H1 (cell line): ENCODE results near the gene F8. TPM values are rescaled to one million over a fixed set of nuclear protein-coding genes. Genes with fewer than 3 reads are reported as not detected.
A peak's percentile ranks its signal among the peaks of the same experiment; 100 is the strongest.

Source experiments
- CTCF ChIA-PET: fragments of 300-600 bp; sonication (Branson Sonifier 250); formaldehyde crosslinking; loops from one replicate; lab custom pipeline; 2021; ENCODE audit not compliant: partially characterized antibody; lab: Charles Lee
- POLR2A ChIA-PET: fragments of 300-600 bp; sonication (Branson Sonifier 250); formaldehyde crosslinking; loops from one replicate; lab custom pipeline; 2021; ENCODE audit warnings: inconsistent platforms; ENCODE audit not compliant: partially characterized antibody; lab: Charles Lee
- DNase-seq, 2 experiments: peaks; one replicate each; pipeline versions ENCODE4 v3.0.0 to v3.0.0-alpha.2; 2010 to 2022; ENCODE audit warnings: low spot score in 2 of 2, low read depth in 1 of 2, mixed read lengths in 1 of 2
- FAIRE-seq: peaks from 2 replicates; lab custom pipeline; 2011; peaks lifted over from hg19 to GRCh38; lab: Jason Lieb, UNC
- H2AFZ ChIP-seq: 2 replicates; pipeline ENCODE4 v1.8.1; 2012; ENCODE audit warnings: low read length, inconsistent platforms
- H2AK5ac ChIP-seq: 2 replicates; pipeline ENCODE4 v1.6.1; 2013; ENCODE audit warnings: low read depth, low read length
- H2BK120ac ChIP-seq: replicated peaks from 2 replicates; pipeline ENCODE3; 2013; ENCODE audit warnings: low read depth, low read length, inconsistent platforms
- H2BK12ac ChIP-seq: 2 replicates; pipeline ENCODE4 v1.6.1; 2013; ENCODE audit warnings: low read depth, low read length
- H2BK15ac ChIP-seq: 2 replicates; pipeline ENCODE4 v1.6.1; 2013; ENCODE audit warnings: low read length
- H2BK20ac ChIP-seq: 2 replicates; pipeline ENCODE4 v1.6.1; 2013; ENCODE audit warnings: low read length
- H2BK5ac ChIP-seq: 2 replicates; pipeline ENCODE4 v1.6.1; 2013; ENCODE audit warnings: low read depth, low read length
- H3K14ac ChIP-seq: 2 replicates; pipeline ENCODE4 v1.6.1; 2013; ENCODE audit warnings: inconsistent platforms; ENCODE audit not compliant: insufficient read length
- H3K18ac ChIP-seq: 2 replicates; pipeline ENCODE4 v1.6.1; 2013; ENCODE audit warnings: low read length; ENCODE audit errors: extremely low read depth
- H3K23ac ChIP-seq: 2 replicates; pipeline ENCODE4 v1.6.1; 2013; ENCODE audit warnings: inconsistent platforms; ENCODE audit not compliant: insufficient read length
- H3K23me2 ChIP-seq: 2 replicates; pipeline ENCODE4 v1.6.1; 2013; ENCODE audit warnings: low read depth, low read length
- H3K27ac ChIP-seq: 2 replicates; pipeline ENCODE4 v1.6.1; 2011; ENCODE audit warnings: low read depth, low read length, inconsistent platforms
- H3K27me3 ChIP-seq, 4 experiments: replicated peaks in 1 of 4; 1 replicate in 1 of 4; 2 replicates in 3 of 4; pipeline versions ENCODE4 v1.6.1 to v1.8.1; 2011 to 2013; ENCODE audit warnings: low read length in 3 of 4, mild to moderate bottlenecking in 3 of 4, inconsistent platforms in 2 of 4, mixed read lengths in 2 of 4, moderate library complexity in 1 of 4; ENCODE audit not compliant: control insufficient read depth in 3 of 4, insufficient read depth in 3 of 4; ENCODE audit errors: extremely low read depth in 1 of 4
- H3K36me3 ChIP-seq, 4 experiments: 2 replicates each; pipeline versions ENCODE4 v1.6.1 to v1.8.1; 2011 to 2013; ENCODE audit warnings: mild to moderate bottlenecking in 4 of 4, low read length in 3 of 4, moderate library complexity in 2 of 4, control low read depth in 1 of 4, inconsistent platforms in 1 of 4; ENCODE audit not compliant: insufficient read depth in 4 of 4, control insufficient read depth in 2 of 4
- H3K4ac ChIP-seq: replicated peaks from 2 replicates; pipeline ENCODE3; 2013; ENCODE audit warnings: low read length, low read depth, mixed read lengths, inconsistent platforms; ENCODE audit not compliant: insufficient read length
- H3K4me1 ChIP-seq, 4 experiments: replicated peaks in 1 of 4; 1 replicate in 1 of 4; 2 replicates in 3 of 4; pipeline versions ENCODE4 v1.6.1 to v1.8.1; 2011 to 2013; ENCODE audit warnings: low read length in 3 of 4, inconsistent platforms in 2 of 4, mixed read lengths in 1 of 4; ENCODE audit not compliant: insufficient read depth in 4 of 4, control insufficient read depth in 3 of 4
- H3K4me2 ChIP-seq, 2 experiments: 2 replicates each; pipeline versions ENCODE4 v1.6.1 to v1.8.1; 2011 to 2013; ENCODE audit warnings: low read depth in 2 of 2, low read length in 2 of 2, control low read depth in 1 of 2, inconsistent platforms in 1 of 2, mild to moderate bottlenecking in 1 of 2; ENCODE audit not compliant: insufficient read depth in 1 of 2
- H3K4me3 ChIP-seq, 4 experiments: fragments of 200-600, 300-600 bp in 1 of 4; sonication (generic), shearing (Covaris generic), sonication (Bioruptor Twin) in 1 of 4; 2 replicates each; pipeline versions ENCODE4 v1.5.1 to v1.8.1; 2011 to 2016; ENCODE audit warnings: low read length in 4 of 4, low read depth in 3 of 4, control low read depth in 2 of 4, inconsistent platforms in 2 of 4, mild to moderate bottlenecking in 2 of 4, mixed read lengths in 1 of 4, moderate library complexity in 1 of 4; ENCODE audit not compliant: insufficient read depth in 2 of 4; ENCODE audit errors: extremely low read depth in 1 of 4
- H3K56ac ChIP-seq: replicated peaks from 2 replicates; pipeline ENCODE3; 2013; ENCODE audit warnings: low read depth, mild to moderate bottlenecking, mixed read lengths, low read length, inconsistent platforms; ENCODE audit not compliant: insufficient read length
- H3K79me1 ChIP-seq: 2 replicates; pipeline ENCODE4 v1.6.1; 2013; ENCODE audit warnings: low read depth, low read length, control low read depth
- H3K79me2 ChIP-seq, 2 experiments: 2 replicates each; pipeline versions ENCODE4 v1.6.1 to v1.8.1; 2012 to 2013; ENCODE audit warnings: low read length in 2 of 2, mild to moderate bottlenecking in 2 of 2, inconsistent platforms in 1 of 2; ENCODE audit not compliant: insufficient read depth in 2 of 2, control insufficient read depth in 1 of 2
- H3K9ac ChIP-seq, 4 experiments: replicated peaks in 1 of 4; 1 replicate in 1 of 4; 2 replicates in 3 of 4; pipeline versions ENCODE4 v1.6.1 to v1.8.1; 2011 to 2013; ENCODE audit warnings: low read depth in 3 of 4, low read length in 3 of 4, control low read depth in 2 of 4, mild to moderate bottlenecking in 2 of 4, moderate library complexity in 2 of 4, inconsistent platforms in 1 of 4; ENCODE audit errors: extremely low read depth in 1 of 4
- H3K9me3 ChIP-seq, 2 experiments: 2 replicates each; pipeline versions ENCODE4 v1.6.1 to v1.8.1; 2012 to 2013; ENCODE audit warnings: mild to moderate bottlenecking in 2 of 2, moderate library complexity in 2 of 2, control low read depth in 1 of 2, inconsistent platforms in 1 of 2, low read depth in 1 of 2, low read length in 1 of 2, mixed read lengths in 1 of 2; ENCODE audit not compliant: insufficient read depth in 2 of 2
- H4K20me1 ChIP-seq, 2 experiments: replicated peaks in 1 of 2; 2 replicates each; pipeline versions ENCODE3 to v1.8.1; 2011 to 2013; ENCODE audit warnings: inconsistent platforms in 2 of 2, low read length in 2 of 2, mild to moderate bottlenecking in 1 of 2; ENCODE audit not compliant: insufficient read depth in 2 of 2, control insufficient read depth in 1 of 2
- H4K5ac ChIP-seq: 2 replicates; pipeline ENCODE4 v1.6.1; 2013; ENCODE audit warnings: low read length, low read depth, mixed read lengths, inconsistent platforms; ENCODE audit not compliant: insufficient read length
- H4K8ac ChIP-seq: 2 replicates; pipeline ENCODE4 v1.8.0; 2013; ENCODE audit warnings: mild to moderate bottlenecking, moderate library complexity, low read length, inconsistent platforms; ENCODE audit not compliant: insufficient read depth; ENCODE audit errors: extremely low read depth
- H4K91ac ChIP-seq: replicated peaks from 2 replicates; pipeline ENCODE3; 2013; ENCODE audit warnings: low read length, mixed read lengths, inconsistent platforms; ENCODE audit not compliant: insufficient read length
- ATF2 ChIP-seq: IDR thresholded peaks from 2 replicates; pipeline ENCODE4 v1.6.1; 2012; ENCODE audit warnings: low read length, inconsistent platforms
- BRCA1 ChIP-seq: IDR thresholded peaks from 2 replicates; pipeline ENCODE4 v1.6.1; 2012; ENCODE audit warnings: low read depth, low read length, improper control_type of control experiment
- CBX5 ChIP-seq: fragments of 300-800, 300-1000 bp; sonication (generic); IDR thresholded peaks from 2 replicates; pipeline ENCODE4 v1.7.1; 2016; ENCODE audit warnings: antibody characterized with exemption, low read length, low read depth
- CHD1 ChIP-seq: IDR thresholded peaks from 2 replicates; pipeline ENCODE4 v1.6.1; 2012; ENCODE audit warnings: low read depth, low read length, improper control_type of control experiment
- CREB1 ChIP-seq: IDR thresholded peaks from 2 replicates; pipeline ENCODE4 v1.6.1; 2012; ENCODE audit warnings: inconsistent platforms
- EGR1 ChIP-seq: IDR thresholded peaks from 2 replicates; pipeline ENCODE4 v1.6.1; 2011; ENCODE audit warnings: low read depth, low read length, borderline replicate concordance
- FOSL1 ChIP-seq: IDR thresholded peaks from 2 replicates; pipeline ENCODE4 v1.6.1; 2011; ENCODE audit warnings: mild to moderate bottlenecking, low read depth, low read length, moderate library complexity; ENCODE audit not compliant: insufficient read depth
- GTF2F1 ChIP-seq: IDR thresholded peaks from 2 replicates; pipeline ENCODE4 v1.6.1; 2012; ENCODE audit warnings: low read depth, low read length, improper control_type of control experiment, borderline replicate concordance
- NRF1 ChIP-seq: IDR thresholded peaks from 2 replicates; pipeline ENCODE4 v1.6.1; 2011; ENCODE audit warnings: mild to moderate bottlenecking, low read depth, low read length, improper control_type of control experiment
- SIX5 ChIP-seq: IDR thresholded peaks from 2 replicates; pipeline ENCODE4 v1.6.1; 2011; ENCODE audit warnings: mild to moderate bottlenecking, low read depth, low read length
- SP2 ChIP-seq: IDR thresholded peaks from 2 replicates; pipeline ENCODE4 v1.6.1; 2012; ENCODE audit warnings: mild to moderate bottlenecking, low read length, inconsistent platforms
- SP4 ChIP-seq: IDR thresholded peaks from 2 replicates; pipeline ENCODE4 v1.6.1; 2012; ENCODE audit warnings: low read length, inconsistent platforms
- TEAD4 ChIP-seq: IDR thresholded peaks from 2 replicates; pipeline ENCODE4 v1.6.1; 2012; ENCODE audit warnings: low read depth, low read length, inconsistent platforms, mixed read lengths
- WGBS, 2 experiments: shearing (Covaris generic) in 1 of 2; methylation state at CpG; one replicate each; pipeline versions ENCODE4 v1.1.6 to v1.1.7; 2013 to 2015; ENCODE audit warnings: low lambda C conversion rate in 2 of 2, mixed read lengths in 2 of 2, inconsistent platforms in 1 of 2, low coverage in 1 of 2, missing lambda C conversion rate in 1 of 2; ENCODE audit not compliant: insufficient replicate concordance in 2 of 2, insufficient coverage in 1 of 2, insufficient read length in 1 of 2; ENCODE audit errors: extremely low coverage in 1 of 2, missing lambda C conversion rate in 1 of 2; 5-methylcytosine and 5-hydroxymethylcytosine counted together
- polyA plus RNA-seq, 7 experiments: library from polyadenylated mRNA; depleted of rRNA in 3 of 7; stranded (reverse) in 5 of 7; unstranded in 2 of 7; fragments of >200 nt in 5 of 7; fragments of 200-250 nt in 2 of 7; gene quantifications; 1 replicate in 5 of 7; 2 replicates in 1 of 7; 4 replicates in 1 of 7; pipeline versions ENCODE4 v1.2.1 to v1.2.3, GENCODE V29; 2011 to 2013; ENCODE audit warnings: missing spikeins in 2 of 7, mixed read lengths in 2 of 7
- total RNA-seq: library from RNA; stranded (reverse); fragmentation: NEBNext Ultra II Directional; extraction: Animal tissue kit (Norgen Biotek cat#: 25700); gene quantifications from 2 replicates; pipeline ENCODE4 v1.2.1, GENCODE V29; 2021

Gene F8
- total and polyA plus RNA-seq, 2 of the 8 experiments (the other 6 are each of a cell fraction or from before 2014, with no cell fraction given) = 1.1 to 2.6 TPM

DNA sequence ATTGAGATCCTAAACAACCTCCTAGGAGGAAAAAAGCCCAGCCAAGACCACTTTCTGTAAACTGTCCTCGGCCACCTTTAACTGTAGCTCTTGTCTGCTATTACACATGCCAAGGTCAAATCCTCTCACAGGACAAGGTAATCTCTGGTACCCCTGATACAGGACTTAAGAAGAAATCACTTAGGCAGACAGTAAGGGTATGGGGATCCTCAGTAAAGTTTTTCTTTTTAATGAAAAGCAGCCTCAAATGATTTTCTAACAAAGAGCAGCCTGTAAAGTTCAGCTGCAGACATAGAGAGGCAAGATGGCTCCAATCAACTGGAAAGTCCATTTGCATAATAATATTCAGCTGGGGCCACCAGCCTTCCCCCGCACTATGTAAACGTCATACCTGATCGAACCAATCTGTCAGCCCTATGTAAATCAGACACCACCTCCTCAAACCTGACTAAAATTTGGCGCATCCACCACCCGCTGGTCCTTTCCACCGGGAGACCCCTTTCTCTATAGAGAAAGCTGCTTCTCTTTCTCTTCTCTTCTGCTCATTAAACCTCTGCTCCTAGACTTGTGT, 202.7 kb downstream of the F8 start:
- FAIRE-seq = no peak
- H4K8ac ChIP-seq = no peak overlapping the region
- no peaks in the 10 kb centered on the region for H3K79me2 ChIP-seq
- no peak overlapping the region for H2BK20ac ChIP-seq
- no peak overlapping the region for H4K91ac ChIP-seq
- no peaks in the 10 kb centered on the region for H3K23me2 ChIP-seq
- WGBS, 2 experiments = 73% methylated on average over 7 of the region's 7 CpGs; no CpG with 5 or more reads in 1 of the 2 experiments
- no peak overlapping the region for H2AFZ ChIP-seq
- no peak overlapping the region for H3K9ac ChIP-seq
- H4K20me1 ChIP-seq = no peaks in the 10 kb centered on the region
- H2BK15ac ChIP-seq = no peak overlapping the region
- H3K9me3 ChIP-seq = peaks cover 0 to 4% of the 10 kb centered on the region in 2 experiments; a peak in 2 of 4 replicates
- no peak overlapping the region for H3K23ac ChIP-seq
- no peak overlapping the region for H2BK120ac ChIP-seq
- no peak overlapping the region for H3K14ac ChIP-seq
- no peak overlapping the region; the same call in 1 of the 2 replicates for H3K18ac ChIP-seq
- ChIA-PET POLR2A (interaction anchor here (1.6 to 1.7 kb wide), 2 partner anchors 8 to 44 kb away, joined by 3 to 7 read pairs; no protein-coding TSS in a partner anchor), CTCF (interaction anchor here (0.8 kb wide), 1 partner anchor 71 kb away, joined by 3 read pairs; no protein-coding TSS in a partner anchor)
- H3K27me3 ChIP-seq = no peaks in the 10 kb centered on the region
- no peak overlapping the region for H3K4me3 ChIP-seq
- H3K4me1 ChIP-seq = peaks cover 0 to 7% (median 3%) of the 10 kb centered on the region in 4 experiments; a peak in 3 of 7 replicates
- no peaks in the 10 kb centered on the region for H3K79me1 ChIP-seq
- peak overlapping the region; percentile 6; the same call in 1 of the 2 replicates for H3K27ac ChIP-seq
- no peak overlapping the region for H2BK12ac ChIP-seq
- peak overlapping the region in 1 of 2 experiments; percentile 38; a peak in 2 of 4 replicates for H3K4me2 ChIP-seq
- H3K36me3 ChIP-seq = peaks cover 0 to 2% (median 0%) of the 10 kb centered on the region in 4 experiments; a peak in 1 of 8 replicates
- peak overlapping the region; percentile 62; the same call in 1 of the 2 replicates for H2BK5ac ChIP-seq
- H2AK5ac ChIP-seq = no peak overlapping the region
- no peak for DNase-seq
- no peak overlapping the region for H3K56ac ChIP-seq
- no peak overlapping the region for H4K5ac ChIP-seq
- H3K4ac ChIP-seq = no peak overlapping the region
- no peak for TF ChIP-seq ATF2
- no peak for TF ChIP-seq CBX5
- TF ChIP-seq GTF2F1 = no peak
- no peak for TF ChIP-seq SP4
- TF ChIP-seq BRCA1 = no peak
- no peak for TF ChIP-seq EGR1
- TF ChIP-seq FOSL1 = no peak
- TF ChIP-seq CHD1 = no peak
- TF ChIP-seq SP2 = no peak
- no peak for TF ChIP-seq NRF1
- no peak for TF ChIP-seq CREB1
- TF ChIP-seq TEAD4 = no peak
- no peak for TF ChIP-seq SIX5
